Measurements from ENCODE around the gene RTTN.
"Not testable (repeated sequence)": the region's sequence is repeated elsewhere in the genome, so short reads cannot be mapped to it uniquely, and the experiment has no call there.

The RTTN gene

DNA sequence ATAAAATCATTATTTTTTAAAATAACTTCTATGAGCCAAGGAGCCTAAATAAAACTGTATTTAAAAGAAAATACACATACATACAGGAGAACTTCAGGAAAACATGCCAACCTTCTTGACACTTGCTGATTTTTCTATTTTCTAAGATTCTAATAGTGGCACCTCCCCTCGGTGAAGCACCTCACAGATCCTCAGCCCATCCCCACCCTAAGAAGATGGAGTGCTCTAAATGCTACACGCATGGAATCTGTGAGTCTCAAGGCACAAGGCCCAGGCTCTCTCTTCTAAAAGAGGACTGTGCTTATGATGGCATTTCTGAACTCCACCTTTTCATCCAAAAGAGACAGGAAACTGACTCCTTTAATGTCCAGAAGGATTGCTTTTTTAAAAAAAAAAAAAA, 56.3 kb downstream of the RTTN start:
- DNase-seq (ENCODE audit: low read depth) = no peak

DNA sequence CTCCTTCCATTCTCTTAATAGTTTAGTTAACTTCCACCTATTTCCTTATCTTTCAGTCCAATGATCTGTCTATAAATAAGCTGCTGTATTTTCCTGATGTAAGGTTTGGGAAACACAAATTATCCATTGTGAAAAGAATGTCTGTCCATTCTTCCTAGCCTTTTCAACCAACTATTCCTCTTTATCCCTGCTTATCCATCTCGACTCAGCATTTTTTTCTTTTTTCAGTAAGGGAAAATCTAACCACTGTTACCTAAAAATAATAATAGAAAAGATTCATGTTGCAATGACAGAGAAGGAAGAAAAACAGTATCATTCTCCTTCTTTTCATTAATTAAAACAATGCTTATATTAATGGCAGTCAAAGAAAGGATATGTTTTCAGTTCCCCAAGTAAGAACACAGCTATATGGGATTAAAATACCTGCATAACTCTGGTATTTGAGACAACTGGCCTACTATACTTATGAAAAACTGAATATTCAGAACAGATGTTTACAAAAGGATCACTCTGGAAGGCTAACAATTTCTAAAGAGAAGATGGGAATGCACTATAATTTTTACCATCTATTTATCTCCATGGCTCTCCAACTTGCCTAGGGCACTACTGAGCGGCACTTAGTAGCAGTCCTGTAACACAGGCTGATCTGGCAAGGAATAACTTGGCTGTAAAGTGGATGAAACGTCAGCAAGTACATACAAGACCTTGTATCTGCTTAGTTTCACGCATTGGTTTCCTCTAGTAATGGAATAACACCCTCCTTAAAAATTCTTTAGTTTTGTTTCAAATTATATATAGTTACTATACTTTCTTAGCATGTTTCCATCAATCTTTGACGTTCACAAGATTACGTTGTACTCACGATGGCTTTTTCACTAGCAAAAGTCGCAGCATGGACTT, 57.2 kb downstream of the RTTN start:
- DNase-seq (ENCODE audit: low read depth) = no peak

- DNase-seq (ENCODE audit: low read depth) = no peak
Measured at GRCh38 chr18:70146174-70146573, 59.3 kb downstream of the RTTN start.

DNA sequence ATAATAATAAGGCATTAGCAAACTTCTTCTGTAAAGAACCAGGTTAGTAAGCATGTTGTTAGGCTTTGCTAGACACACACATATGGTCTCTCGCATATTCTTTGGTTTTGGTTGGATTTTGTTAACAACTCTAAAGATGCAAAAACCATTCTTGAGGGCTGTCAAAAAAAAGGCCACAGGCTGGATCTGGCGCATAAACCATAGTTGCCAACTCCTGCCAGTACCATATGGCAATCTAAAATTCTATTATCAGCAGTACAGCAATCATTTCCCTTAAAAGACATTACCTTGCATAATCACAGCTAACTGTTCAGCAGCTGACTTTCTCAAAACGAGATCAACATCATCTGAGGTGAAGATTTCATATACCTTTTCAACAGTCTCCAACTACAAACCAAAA, 63.5 kb downstream of the RTTN start:
- DNase-seq (ENCODE audit: low read depth) = no peak

DNA sequence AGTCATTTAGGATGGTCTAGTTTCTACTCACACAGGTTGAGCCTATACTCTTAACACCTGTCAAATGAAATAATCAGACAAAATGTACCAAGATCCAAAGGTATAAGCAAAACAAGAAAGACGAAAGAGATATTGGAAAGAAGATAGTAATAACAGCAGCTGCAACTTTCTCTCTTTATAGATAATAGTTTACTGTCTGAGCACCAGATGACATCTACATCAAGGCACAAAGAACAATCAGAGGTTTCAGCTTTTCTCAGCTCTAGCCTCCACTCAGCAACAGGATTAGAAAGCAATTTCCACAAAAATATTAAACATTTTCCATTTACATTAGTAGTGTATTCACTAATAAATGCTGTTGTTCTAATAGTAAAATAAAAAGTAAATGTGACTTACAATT, 66.3 kb downstream of the RTTN start:
- no peak for DNase-seq (ENCODE audit: low read depth)

DNA sequence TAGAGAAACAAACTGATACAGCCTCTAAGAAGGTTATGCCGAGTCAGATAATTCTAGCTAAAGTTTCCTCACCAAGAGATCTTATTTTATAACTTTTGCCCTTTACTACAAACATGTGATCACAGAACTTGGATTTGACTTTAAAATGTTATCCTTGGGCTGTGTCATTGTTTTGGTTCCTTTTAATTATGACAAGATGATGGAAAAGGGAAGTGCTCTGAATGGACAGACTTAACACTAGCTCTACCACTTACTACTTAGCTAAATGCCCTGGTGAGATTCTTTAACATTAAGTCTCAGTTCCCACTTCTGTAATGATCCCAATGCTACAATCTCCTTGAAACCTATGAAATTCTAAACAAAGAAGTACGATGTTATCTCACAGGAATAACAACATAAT, 69.9 kb downstream of the RTTN start:
- no peak for DNase-seq (ENCODE audit: low read depth)

DNA sequence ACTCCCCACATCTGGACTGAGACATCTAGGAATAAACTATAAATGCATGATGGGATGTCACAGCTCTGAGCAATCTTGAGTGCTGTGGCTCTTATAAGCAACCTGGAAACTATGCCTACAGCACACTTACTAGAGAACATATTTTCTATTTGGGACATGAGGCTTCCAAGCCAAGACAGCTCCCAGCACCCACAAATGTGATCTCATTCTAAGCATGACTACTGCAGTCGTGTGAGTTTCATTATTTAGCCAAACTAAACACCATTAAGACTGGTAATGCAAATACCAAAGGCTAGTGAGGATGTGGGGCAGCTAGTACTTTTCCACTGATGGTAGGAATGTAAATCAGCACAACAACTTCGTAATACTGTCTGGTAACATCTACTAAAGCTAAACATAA, 72.5 kb downstream of the RTTN start:
- no peak for DNase-seq (ENCODE audit: low read depth)

- DNase-seq (ENCODE audit: low read depth) = no peak
Measured at GRCh38 chr18:70128271-70128670, 77.2 kb downstream of the RTTN start.

DNA sequence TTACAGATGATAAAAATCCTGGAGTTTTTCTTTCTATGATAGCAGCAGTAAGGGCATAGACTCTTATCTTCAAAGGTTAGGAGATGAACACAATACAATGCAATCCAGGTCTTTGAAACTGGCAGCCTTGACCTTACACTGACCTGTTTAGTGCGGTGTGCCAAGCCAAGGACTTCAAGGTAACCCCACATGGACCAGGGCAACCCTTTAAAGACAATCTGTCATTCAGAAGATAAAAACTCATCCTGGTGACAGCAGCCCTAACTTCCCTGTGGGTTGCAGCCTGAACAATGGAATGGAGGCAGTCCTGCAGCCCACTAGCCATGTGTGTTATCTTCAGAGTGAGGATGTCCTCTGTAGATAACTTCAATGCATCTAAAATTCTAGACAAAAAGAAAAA, 78.1 kb downstream of the RTTN start:
- DNase-seq (ENCODE audit: low read depth) = no peak

DNA sequence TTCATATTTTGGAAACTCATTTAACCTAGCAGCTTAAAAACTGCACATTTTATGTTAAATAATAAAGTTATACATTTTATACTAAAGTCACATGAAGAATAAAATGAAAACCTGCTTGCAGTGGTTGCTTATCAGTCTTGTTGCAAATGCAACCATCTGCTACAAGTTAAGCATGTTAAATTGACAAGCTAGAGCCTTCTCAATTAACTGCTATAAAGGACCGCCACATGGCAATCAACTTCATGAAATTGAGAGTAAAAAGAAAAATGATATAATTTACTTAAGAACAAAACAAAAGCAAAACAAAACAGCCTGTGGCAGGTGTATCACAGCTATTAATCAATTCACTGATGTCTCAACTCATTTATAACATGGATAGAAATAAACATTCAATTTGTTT, 78.7 kb downstream of the RTTN start:
- no peak for DNase-seq (ENCODE audit: low read depth)

GRCh38 chr18:70124139-70124538, 81.3 kb downstream of the RTTN start:
- DNase-seq (ENCODE audit: low read depth) = no peak

DNA sequence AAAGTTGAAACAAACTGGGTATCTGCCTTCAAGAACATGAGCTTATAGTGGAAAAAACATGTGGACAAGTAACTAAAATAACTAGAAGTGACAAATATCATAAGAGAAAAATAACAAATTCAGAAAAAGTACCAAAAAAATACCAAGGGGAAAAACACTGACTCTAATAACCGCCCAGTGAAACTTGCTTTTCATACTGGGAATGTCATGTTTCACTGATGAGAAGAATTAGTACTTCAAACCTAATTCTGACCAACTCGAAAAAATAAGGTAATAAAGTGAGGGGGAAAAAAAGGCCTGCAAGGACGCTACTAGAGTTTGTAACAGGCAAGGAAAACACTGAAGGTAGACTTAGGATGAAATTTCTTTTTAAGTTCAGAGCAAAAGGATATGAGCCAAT, 83.6 kb downstream of the RTTN start:
- no peak for DNase-seq (ENCODE audit: low read depth)

DNA sequence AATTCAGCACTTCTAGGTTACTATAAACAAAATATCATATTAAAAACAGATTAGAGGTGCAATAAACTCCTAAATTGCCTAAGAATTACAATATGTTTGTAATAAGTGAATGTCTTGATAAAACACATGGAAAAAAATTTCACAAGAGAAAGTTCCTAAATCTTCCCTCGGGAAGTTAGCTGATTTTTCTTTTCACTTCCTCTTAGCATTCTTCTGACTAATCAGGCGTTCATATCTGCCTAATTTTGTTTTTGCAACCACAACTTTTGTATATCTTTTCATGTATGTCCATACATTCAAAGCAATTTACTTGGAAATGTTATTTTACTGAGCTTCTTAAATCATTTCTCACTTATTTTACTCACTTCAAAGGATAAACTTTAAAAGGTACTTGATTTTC, 88.5 kb downstream of the RTTN start:
- no peak for DNase-seq (ENCODE audit: low read depth)

GRCh38 chr18:70113511-70113910, 92.0 kb downstream of the RTTN start:
- no peak for DNase-seq (ENCODE audit: low read depth)

- no peak for DNase-seq (ENCODE audit: low read depth)
Measured at GRCh38 chr18:70110678-70111077, 94.8 kb downstream of the RTTN start.

DNA sequence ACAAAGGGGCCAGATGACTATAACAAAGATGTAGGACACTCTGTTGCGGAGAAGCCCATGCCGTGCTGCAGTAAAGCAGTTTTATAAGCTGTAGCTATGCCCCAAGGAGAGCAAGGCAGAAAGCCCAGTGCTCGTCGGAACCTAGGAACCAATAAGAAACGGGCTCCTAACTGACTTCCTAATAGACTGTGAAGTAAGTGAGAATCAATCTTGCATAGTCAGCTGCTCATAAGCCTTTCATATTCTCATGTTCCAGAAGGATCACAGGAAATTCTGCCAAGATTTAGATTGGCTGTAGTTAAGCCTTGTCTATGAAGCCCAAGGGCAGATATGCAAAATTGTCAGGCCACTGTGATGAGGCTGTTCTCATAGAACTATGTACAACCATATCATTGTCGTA, 98.4 kb downstream of the RTTN start:
- no peak for DNase-seq (ENCODE audit: low read depth)

DNA sequence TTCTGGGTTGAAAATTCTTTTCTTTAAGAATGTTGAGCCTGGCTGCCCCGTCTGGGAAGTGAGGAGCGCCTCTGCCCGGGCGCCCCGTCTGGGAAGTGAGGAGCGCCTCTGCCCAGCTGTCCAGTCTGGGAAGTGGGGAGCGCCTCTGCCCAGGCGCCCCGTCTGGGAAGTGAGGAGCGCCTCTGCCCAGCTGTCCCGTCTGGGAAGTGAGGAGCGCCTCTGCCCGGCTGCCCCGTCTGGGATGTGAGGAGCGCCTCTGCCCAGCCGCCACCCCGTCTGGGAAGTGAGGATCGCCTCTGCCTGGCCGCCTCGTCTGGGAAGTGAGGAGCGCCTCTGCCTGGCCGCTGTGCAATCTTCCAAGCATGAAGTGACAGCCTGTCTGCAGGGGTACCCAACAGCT, 102.6 kb downstream of the RTTN start:
- DNase-seq (ENCODE audit: low read depth) = not testable (repeated sequence)

GRCh38 chr18:70089858-70090257, 115.6 kb downstream of the RTTN start:
- DNase-seq (ENCODE audit: low read depth) = no peak

DNA sequence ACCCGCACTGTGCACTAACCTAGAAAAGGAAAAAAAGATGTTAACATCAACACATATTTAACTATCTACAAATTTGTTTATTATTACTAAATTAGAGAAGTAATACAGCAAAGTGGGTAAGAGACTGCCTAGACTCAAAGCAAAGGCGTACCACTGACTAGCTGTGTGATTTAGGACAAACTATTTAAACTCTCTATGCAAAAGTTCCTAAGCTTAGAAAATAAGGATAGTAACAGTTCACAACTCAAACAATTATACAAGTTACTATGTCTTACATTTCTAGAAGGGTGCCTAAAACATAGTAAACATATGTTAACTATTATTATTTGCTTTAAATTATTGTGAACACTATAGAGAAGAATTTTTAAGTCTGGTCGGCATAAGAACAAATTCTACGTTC, 119.4 kb downstream of the RTTN start:
- DNase-seq (ENCODE audit: low read depth) = no peak

- no peak for DNase-seq (ENCODE audit: low read depth)
Measured at GRCh38 chr18:70085641-70086040, 119.8 kb downstream of the RTTN start.

- DNase-seq (ENCODE audit: low read depth) = no peak
Measured at GRCh38 chr18:70082430-70082829, 123.1 kb downstream of the RTTN start.

DNA sequence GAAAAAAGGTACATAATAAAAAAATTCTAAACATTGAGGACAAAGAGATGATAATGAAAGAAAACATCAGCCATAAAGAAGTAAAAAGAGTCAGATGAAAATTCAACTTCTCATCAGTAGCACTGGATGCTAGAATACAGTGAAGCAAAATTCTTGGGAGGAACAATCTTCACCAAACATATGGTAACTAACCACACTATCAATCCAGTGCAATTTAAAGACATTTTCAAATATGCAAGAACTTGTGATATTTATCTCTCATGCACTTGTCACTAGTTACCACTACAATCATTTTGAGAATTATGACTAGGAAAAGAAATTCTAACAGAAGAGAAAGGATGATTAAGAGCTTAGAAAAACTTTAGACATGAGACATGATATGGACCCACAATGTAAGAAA, 127.4 kb downstream of the RTTN start:
- no peak for DNase-seq (ENCODE audit: low read depth)

GRCh38 chr18:70075906-70076305, 129.6 kb downstream of the RTTN start:
- no peak for DNase-seq (ENCODE audit: low read depth)

DNA sequence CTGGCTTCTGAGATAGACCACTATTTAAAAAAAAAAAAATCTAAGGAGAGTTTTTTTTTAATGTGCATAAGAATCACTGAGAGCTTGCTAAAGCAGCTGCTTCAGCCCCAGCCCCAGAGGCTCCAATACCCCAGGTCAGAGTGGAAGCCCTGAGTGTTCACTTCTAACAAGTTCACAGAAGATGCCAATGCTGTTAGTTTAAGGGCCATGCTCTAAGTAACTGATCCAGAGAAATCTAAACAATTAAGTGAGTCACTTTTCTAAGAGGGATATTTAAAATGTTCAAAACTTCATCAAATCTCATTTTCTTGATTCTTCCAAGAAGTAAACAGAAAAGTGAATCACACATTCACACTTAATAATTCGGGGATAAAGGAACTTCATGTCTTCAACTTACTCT, 131.4 kb downstream of the RTTN start:
- DNase-seq (ENCODE audit: low read depth) = no peak

All from stimulated activated CD8-positive, alpha-beta memory T cell treated with anti-CD3 and anti-CD28 coated beads, Interleukin-15, amount 100 ng/mL, for 1 hour (primary cell).